ENCODE measurements around the gene BACE2.
"Not testable (repeated sequence)": the region's sequence is repeated elsewhere in the genome, so short reads cannot be mapped to it uniquely, and the experiment has no call there.

GRCh38 chr21:41244266-41244880 lies 76.4 kb downstream of the BACE2 start:
- TF ChIP-seq POLR2A (IDR thresholded peaks at IDR 0.05; ENCODE audit: low read depth, low read length); POLR2AphosphoS5 (IDR thresholded peaks at IDR 0.05; ENCODE audit: insufficient read depth, low read depth, low read length): not testable (repeated sequence)
